ELF-1 (cell line): ENCODE results near the gene HLCS.

Experiments
- DNase-seq: peaks from one replicate; pipeline ENCODE4 v3.0.0-alpha.2; 2016; ENCODE audit warnings: low read depth, low spot score

HLCS gene

GRCh38 chr21:36724660-36725059 is 241.8 kb downstream of the HLCS start:
- no peak for DNase-seq

DNA sequence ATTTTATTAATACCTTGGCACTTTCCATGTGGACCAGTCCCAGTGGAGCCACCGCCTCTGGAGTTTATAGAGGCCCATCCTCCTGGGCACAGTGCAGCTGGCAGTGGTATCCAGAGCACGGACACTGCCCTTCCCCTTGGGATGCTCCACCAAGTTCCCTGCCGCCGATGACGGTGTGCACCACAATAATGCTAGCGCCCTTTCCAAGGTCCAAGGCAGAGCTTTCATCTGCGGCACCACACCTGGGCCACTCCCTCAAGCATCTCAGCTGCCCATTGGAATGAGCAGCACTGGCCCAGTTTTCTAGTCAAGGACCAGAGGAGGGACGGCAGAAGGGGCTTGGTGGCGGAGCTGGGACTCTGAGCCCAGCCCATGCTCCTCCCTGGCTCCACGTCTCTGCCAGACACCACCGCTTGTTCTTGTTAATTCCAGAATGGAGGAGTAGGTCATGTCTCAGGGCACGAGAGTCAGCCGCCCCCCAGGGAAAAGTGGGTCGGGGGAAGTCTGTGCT is 243.0 kb downstream of the HLCS start:
- DNase-seq = no peak

DNA sequence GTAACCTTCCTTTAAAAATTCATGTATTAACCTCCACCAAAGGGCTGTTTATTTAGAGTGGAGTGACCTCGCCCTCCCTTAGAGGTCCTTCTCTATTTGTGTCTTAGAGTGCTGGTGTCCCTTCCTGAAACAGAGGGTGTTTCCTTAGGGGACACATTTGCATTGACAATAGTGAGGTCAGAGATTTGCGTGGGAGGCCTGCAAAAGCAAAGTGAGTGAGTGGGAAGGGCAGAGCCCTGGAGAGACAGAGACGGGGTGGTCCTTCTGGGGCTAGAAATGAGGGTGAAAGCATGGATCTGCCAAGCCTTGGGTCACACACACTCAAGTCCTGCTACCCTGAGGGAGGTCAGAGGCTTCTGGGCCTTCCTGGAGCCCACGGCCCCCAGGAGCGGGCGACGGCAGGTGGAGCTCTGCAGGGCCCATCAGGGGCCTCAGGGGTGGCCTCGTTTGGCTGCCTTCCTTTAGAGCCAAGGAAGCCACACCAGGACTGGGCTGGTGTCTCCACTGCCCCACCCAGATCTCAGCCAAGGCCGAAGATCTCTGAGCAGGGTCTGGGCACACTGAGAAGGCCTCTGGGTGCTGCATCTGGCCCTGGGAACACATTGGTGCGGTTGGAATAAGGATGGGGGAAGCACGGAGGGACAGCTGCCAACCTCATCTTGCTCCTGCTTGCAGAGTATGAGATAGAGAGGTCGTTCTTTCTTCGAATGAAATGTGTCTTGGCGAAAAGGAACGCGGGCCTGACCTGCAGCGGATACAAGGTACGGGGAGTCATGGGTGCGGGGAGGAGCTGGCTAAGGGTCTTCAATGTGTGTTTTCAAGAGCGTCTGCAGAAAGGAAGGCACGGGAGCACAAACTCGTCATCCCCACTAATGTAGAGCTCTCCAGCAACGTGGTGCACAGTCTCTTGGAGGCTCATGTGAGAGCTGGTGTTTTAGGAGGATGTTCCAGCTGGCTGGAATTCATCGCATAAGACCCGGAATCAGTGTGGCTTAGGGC is 243.8 kb downstream of the HLCS start:
- no peak for DNase-seq

GRCh38 chr21:36721817-36722216 is 244.7 kb downstream of the HLCS start:
- no peak for DNase-seq

DNA sequence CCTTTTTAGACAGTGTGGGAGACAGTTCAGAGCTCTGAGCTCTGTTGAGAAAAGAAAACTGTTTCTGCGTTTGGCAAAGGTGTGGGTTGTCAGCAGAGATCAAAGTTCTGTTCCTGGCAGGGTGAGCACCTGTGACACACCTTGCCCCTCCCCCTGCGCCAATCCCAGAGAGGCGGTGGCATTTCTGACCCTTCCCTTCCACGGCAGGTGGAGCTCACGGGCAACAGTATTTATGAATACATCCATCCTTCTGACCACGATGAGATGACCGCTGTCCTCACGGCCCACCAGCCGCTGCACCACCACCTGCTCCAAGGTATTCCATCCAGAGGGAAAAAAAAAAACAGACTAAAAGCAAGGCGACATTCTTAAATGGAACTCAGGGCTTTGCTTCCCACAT is 246.9 kb downstream of the HLCS start:
- no peak for DNase-seq

DNA sequence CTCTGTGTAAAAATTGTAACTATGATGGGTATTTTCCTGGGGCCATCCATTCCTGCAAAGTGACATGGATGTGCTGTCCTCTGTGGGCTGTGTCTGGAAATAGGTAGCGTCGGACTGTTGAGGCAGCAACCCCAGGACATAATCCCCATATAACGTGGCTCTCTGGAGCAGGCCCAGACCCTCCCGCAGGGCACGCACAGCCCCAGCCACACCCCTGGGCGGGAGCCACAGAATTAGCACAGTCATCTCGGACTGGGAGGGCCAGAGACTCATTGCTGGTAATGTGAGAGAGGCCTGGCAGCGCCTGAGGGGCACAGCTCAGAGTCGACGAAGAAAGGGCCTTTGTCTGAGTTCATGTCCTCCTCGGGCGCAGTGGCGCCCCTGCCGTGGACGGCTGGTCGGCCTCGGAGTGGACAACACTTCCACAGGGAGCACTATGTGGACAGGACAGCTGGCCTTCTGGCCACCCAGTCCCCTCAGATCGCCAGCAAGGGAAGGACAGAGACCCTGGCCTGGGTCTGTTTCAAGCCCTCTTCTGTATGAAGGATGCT is 247.4 kb downstream of the HLCS start:
- DNase-seq = peak; percentile 66

DNA sequence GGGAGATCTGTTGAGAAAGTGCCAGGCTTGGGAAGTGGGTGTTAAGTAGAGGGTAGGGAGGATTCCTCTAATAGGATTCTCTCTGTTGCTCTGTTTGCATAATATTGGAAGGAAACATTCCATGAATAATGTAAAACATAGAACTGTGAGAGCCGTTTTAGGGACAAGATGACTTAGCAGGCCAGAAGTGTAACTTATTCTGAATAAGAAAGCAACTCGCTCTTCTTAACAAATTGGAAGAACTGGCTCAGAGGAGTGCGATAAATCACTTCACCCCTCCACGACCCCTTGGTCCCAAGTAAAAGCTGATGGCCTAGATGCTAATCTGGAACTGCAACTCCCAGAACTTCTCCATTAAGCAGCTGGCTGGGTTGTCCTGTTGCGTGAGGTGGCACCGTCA is 248.5 kb downstream of the HLCS start:
- DNase-seq = no peak

DNA sequence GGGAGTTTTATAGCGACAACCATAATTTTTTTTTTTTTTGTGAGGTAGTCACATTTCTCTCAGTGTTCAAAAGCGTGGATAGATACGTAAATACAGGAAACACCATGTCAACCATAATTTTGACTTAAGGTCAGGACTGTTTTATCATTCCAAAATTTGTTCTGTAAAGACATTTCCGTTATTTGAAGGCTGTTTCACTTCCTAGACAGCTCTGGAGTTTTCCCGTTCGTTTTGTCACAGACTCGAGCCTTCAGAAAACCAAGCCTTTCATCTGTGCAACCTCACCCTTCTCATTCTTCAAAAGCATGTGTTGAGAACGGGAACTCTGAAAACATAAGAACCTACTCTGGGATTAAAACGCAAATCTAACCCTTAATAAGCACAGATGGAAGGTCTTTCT is 249.6 kb downstream of the HLCS start:
- no peak for DNase-seq

GRCh38 chr21:36716387-36716786 is 250.1 kb downstream of the HLCS start:
- no peak for DNase-seq

- no peak for DNase-seq
Measured at GRCh38 chr21:36713746-36714145, 252.7 kb downstream of the HLCS start.

DNA sequence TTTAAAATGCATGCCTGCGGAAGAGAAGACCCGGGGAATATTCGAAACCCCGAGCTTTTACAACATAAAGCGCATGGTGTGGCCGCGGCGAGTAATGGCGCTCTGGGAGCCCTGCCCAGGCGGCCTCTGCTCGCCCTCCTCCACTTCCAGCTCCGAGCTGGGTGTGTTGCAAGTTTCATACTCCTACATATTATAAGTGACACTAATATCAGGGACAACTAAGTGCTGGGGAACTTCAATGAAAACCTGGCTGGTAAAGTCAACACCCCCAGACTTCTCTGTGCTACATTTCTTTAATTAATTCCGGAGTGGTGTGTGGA is 255.8 kb downstream of the HLCS start:
- DNase-seq = no peak

GRCh38 chr21:36709868-36710728 is 256.4 kb downstream of the HLCS start:
- DNase-seq = peak; percentile 52

DNA sequence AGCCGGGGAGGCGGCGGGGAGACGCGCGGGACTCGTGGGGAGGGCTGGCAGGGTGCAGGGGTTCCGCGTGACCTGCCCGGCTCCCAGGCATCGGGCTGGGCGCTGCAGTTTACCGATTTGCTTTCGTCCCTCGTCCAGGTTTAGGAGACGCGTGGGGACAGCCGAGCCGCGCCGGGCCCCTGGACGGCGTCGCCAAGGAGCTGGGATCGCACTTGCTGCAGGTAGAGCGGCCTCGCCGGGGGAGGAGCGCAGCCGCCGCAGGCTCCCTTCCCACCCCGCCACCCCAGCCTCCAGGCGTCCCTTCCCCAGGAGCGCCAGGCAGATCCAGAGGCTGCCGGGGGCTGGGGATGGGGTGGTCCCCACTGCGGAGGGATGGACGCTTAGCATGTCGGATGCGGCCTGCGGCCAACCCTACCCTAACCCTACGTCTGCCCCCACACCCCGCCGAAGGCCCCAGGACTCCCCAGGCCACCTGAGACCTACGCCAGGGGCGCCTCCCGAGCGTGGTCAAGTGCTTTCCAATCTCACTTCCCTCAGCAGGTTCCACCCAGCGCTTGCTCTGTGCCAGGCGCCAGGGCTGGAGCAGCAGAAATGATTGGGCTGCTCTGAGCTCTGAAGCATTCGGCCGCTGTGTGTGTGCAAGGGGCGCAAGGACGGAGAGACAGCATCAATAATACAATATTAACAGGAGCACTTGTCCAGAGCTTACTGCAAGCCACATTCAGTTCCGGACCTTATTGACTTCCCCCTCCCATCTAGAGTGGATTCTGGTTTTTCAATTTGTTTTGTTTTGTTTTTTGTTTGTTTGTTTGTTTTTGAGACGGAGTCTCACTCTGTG is 257.2 kb downstream of the HLCS start:
- DNase-seq = peak; percentile 31

DNA sequence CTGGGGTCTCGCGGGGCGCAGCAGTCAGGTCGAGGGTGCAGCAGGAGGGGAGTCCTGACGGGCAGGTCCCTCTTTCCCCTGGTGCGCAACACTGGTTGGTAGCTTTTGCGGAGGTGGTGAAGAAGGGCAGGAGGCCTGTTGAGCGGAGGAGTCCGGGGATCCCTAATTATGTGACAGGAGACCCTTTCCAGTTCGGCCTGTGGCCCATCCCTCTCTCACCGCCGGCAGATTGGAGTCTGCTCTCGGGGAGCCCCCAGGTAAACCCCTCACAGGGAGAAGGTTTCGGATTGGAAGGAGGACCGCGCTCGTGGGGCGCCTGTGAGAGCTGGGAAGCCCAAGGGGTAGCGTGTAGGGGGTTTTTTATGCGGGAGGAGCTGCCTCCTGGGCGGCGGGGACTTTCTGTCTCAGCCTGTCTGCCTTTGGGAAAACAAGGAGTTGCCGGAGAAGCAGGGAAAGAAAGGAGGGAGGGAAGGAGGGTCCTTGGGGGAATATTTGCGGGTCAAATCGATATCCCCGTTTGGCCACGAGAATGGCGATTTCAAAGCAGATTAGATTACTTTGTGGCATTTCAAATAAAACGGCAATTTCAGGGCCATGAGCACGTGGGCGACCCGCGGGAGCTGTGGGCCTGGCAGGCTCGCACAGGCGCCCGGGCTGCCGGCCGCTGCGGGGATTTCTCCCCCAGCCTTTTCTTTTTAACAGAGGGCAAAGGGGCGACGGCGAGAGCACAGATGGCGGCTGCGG is 258.0 kb downstream of the HLCS start:
- peak; percentile 32 for DNase-seq

- no peak for DNase-seq
Measured at GRCh38 chr21:36707763-36708285, 258.6 kb downstream of the HLCS start.

DNA sequence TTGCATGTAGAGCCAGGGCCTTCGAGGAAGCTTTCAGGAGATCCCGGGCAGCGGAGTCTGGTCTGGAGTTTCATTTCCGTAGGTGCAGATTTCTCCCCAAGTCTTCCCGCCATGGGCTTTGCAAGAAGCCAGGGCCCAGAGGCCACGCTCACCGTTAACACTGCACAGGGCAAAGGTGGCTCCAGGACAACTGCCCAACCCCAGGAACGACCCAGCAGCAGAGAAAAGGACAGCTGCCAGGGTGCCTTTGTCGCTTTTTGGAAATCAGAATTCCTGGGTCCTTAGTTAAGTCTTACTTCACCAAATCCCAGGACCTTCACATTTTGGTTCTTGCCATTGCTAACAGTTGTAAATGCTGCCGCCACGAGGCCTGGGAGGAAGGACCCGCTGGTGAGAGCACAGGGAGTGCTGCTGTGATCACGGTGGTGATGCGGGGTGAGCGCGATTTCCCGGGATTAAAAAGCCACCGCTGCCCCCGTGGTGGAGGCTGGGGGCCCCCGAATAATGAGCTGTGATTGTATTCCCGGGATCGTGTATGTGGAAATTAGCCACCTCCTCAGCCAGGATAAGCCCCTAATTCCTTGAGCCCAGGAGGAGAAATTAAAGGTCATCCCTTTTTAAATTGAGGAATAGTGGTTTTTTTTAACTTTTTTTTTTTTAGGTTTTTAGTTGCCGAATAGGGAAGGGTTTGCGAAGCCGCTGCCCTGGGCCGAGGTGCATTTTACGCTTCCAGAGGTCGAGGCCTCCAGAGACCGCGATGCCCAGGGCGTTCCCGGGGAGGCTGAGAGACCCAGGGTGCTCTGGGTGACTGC is 259.3 kb downstream of the HLCS start:
- peak; percentile 61 for DNase-seq

DNA sequence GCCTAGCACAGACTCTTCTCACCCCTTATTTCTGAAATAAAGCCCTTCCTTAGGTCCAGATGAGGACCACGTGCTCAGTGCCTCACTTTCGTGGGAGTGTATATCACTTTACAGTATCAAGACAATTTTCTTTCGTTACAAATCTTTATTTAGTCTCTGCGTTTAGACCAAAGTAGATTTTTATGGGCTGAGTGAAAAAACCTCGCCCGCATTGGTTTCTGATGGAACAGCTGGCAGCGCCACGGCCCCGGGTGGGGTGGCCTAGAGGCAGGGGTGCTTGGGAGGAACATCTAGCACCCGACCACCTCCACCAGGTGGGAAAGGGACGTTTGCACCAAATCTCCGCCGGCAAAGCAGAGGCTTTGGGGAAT is 260.0 kb downstream of the HLCS start:
- no peak for DNase-seq

DNA sequence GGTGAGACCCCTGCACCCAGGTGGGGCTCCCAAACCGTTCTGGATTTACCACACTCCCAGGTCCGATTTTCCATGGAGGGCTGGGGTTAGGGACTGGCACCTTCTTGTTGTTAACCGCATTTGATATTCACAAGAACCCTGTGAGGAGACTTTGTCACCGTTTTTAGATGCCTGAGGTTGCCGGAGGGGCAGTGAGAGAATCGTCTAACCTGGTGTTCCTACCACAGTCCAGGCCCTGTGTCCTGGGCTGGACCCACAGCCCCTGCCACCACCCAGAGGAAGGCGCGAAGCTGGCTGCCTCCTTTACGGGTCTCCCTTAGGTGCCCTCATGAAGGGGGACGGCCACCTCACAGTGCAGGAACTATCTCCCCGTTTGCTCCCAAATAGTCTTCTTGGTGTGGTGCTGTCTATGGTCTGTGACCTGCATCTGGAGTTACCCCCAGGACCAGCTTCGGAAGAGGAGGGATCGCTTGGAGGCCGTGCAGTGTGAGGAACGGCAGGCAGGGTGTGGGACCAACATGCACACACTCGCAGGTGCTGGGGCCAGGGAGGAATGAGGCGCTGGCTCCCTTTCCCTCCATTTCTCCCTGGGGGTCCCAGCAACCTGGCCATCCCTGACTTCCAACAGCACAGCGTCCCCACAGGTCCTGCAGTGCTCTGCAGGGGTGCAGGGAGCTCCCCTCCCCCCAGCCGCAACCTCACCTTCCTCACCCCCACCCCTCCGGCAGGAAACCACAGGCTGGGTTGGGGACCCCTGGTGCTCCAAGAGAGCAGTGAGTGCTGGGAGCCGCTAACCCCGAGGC is 260.6 kb downstream of the HLCS start:
- DNase-seq = peak; percentile 47
